CD1c-positive myeloid dendritic cell (primary cell): ENCODE results near the gene S100P.
"Not testable (repeated sequence)": the region's sequence is repeated elsewhere in the genome, so short reads cannot be mapped to it uniquely, and the experiment has no call there.

Source experiments
- DNase-seq: peaks from one replicate; pipeline ENCODE4 v3.0.0-alpha.2; 2016; ENCODE audit errors: extremely low spot score

Gene S100P

DNA sequence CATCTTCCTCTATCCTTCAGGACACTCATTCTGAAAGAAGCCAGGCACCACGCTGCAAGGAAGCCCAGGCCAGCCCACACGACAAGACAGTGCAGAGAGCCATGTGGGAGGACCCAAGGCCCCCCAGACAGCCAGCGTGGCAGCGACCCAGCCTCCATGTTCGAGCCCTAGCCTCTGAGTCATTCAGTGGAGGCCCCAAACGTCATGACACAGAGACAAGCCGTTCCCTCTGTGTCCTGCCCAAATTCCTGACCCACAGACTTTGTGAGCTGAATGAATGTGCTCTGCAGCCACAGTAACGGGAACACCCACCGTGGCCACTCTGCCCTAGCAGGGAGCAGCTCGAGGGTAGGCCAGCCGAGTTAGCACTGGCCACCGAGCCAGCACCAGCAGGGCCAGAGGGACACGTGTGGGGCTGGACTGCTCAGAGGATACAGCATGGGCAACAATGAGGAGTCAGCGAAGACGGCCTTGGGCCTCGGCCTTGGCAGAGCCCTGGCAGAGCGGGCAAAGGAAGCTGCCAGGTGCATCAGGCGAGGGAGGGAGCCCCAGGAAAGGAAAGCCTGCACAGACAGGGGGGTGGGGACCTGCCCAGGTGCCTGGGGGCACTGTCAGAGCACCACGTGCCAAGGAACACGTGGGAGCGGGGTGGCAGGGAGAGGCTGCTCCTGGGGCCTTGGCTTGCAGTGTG is 30.9 kb downstream of the S100P start:
- peak; percentile 78 for DNase-seq

DNA sequence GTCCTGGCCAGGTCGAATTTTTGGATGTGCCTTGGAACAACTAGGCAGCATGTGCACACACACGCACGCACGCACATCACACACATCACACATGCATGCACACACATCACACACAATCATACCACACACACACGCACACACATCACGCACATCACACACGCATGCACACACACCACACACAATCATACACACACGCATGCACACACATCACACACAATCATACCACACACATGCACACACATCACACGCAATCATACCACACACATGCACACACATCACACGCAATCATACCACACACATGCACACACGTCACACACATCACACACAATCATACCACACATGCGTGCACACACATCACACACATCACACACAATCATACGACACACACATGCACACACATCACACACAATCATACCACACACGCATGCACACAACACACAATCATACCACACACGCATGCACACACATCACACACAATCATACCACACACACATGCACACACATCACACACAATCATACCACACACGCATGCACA is 31.8 kb downstream of the S100P start:
- not testable (repeated sequence) for DNase-seq

DNA sequence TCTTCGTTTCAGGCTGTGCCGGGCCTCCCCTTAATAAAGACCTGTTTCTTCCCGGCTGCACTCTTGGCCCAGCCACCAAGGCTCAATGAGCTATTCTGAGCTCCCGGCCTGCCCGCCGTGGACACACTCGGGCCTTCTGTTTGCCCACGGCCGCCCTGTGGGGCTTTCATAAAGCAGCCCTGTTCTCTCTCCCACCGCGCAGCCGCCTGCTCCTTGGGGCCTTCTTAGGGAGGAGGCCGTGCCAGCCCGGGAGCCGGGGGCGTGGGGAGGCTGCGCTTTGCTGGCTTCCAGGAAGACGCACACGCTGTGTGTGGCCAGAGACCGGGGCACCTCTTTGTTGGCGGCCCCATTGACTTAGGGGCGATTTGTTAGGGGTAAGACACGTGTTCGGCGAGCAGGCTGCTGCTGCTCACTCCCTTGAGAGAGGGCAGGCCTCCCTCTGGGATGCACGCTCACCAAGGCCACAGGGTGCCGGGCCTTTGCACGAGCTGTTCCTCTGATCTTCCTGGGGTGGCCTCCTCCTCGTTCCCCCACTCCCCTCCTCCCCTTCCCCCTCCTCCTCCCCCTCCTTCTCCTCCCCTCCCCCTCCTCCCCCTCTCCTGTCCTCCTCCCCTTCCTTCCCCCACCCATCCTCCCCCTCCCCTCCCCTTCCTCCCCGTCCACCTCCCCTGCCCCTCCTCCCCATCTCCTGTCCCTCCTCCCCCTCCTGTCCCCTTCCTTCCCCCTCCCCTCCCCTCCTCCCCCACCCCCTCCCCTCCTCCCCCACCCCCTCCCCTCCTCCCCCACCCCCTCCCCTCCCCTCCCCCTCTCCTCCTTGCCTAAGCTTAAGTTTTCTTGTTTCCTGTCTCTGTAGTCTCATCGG is 33.6 kb downstream of the S100P start:
- DNase-seq: no peak

DNA sequence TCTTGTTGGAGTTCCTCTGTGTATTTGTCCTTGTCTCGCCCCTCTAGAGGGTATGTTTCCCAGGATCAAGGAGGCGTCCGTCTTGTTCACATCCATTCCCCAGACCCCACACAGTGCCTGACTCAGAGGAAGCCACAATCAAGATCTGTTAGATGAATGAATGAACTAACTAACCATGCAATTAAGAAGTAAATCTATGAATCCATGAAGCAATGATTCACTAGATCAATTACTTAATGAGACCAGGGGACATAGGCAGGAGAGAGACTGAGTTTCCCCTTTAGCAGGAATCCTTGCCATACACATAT is 34.2 kb downstream of the S100P start:
- DNase-seq: no peak

DNA sequence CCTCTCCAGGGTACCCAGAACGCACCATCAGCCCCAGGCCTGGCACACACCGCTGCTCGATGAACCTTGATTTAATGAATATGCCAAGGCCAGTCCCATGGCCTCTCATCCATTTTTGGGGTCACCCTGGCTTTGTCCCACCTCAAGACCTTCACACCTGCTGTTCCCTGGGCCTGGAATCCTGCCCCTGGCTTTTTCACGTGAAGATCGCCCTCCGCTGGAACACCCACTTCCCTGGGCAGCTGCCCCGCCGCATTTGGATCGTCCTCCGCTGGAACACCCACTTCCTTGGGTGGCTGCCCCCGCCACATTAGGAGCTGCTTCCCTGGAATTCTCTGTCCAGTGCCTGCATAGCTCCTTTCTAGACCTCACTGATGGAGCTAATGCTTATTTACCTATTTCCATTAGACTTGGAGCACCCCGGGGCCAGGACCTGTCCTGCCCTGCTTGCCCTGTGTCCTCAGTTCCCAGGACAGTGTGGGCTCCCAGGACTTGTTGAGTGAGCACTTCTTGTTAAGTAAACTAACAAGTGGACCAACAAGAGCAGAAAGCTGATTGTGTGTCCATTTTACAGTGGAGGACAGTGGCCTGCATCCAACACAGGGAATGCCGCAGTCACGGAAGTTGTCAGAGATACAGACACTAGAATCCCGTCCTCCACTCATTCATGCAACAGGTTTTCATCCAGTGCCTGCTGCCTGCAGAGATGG is 34.8 kb downstream of the S100P start:
- DNase-seq: no peak

- DNase-seq: peak; percentile 66
Observed at GRCh38 chr4:6730603-6731317, 37.1 kb downstream of the S100P start.

- no peak for DNase-seq
Observed at GRCh38 chr4:6731318-6731675, 37.6 kb downstream of the S100P start.

DNA sequence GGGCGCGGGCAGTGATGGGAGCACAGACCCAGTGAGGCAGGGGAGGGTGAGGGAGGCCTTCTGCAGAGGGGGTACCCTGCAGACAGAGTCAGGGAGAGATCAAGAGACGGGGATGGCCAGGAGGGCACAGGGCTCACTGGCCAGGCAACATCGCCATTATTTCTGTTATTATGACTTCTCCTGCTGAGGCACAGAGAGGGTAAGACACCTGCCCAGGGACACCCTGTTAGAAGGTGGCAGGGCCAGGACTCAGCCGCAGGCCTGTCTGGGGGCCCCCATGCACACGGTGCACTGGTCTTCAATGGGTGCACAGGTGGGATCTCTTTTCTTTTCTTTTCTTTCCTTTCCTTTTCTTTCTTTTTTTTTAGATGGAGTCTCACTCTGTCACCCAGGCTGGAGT is 38.1 kb downstream of the S100P start:
- DNase-seq: no peak

- peak; percentile 73 for DNase-seq
Observed at GRCh38 chr4:6732441-6733357, 39.0 kb downstream of the S100P start.

- DNase-seq: no peak
Observed at GRCh38 chr4:6733358-6734164, 39.9 kb downstream of the S100P start.

- no peak for DNase-seq
Observed at GRCh38 chr4:6734165-6734786, 40.6 kb downstream of the S100P start.

DNA sequence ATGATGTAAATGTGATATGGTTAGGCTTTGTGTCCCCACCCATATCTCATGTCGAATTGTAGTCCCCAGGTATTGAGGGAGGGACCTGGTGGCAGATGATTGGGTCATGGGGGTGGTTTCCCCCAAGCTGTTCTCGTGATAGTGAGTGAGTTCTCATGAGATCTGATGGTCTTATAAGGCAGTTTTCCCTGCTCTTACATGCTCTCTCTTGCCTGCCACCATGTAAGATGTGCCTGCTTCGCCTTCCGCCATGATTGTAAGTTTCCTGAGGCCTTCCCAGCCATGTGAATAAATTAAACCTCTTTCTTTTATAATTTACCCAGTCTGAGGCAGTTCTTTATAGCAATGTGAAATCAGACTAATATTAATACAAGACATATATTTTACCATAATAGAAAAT is 46.2 kb downstream of the S100P start:
- DNase-seq: no peak

DNA sequence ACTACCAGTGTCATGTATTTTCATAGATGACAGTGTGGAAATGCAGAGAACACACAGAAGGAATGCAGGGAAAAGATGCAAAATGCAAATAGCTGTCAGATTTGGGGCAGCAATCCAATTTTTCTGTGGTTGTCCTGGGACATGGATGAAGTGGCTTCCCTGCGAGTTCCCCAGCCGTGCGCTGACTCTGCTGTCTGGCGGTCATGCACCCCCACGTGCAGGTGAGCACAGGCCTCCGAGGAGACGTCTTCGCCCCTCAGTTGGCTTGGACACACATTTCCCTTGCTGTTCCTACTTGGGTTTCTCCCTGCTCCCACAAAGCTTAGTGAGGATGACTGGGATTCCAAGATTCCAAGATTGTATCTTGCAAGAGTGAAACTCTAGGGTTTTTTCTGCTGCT is 46.7 kb downstream of the S100P start:
- no peak for DNase-seq

- no peak for DNase-seq
Observed at GRCh38 chr4:6742507-6742906, 48.8 kb downstream of the S100P start.

DNA sequence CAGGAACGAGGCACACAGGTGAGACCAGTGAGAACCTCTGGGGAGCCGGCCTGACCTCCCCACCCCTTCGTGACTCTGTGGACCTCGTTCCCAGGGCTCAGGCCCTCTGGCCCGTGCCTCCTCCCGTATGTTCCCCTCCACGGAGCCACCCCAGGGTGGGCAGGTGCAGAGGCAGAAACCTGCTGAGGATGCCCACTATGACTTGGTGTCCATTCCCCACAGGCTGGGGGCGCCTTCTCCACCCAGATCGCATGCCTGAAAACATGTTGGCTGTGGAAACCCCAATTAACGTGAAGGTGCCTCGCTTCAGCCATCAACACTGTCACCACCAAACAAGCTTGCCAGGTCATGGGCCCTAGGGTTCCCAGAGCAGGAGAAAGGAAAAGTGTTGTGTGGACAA is 49.3 kb downstream of the S100P start:
- DNase-seq: no peak
